ENCODE results near the gene DAP3. TPM values are rescaled to one million over a fixed set of nuclear protein-coding genes. Genes with fewer than 3 reads are reported as not detected.

DAP3 gene
- polyA plus RNA-seq, 2 of the 4 experiments (the other 2 are of a cell fraction), result 96.3 to 171 TPM

- 92% methylated on average over 3 of the region's 3 CpGs for WGBS (ENCODE audit: missing lambda C conversion rate)
- TF ChIP-seq CTCF (IDR thresholded peaks at IDR 0.05) (no peak), ATOH8 (CRISPR knock-in tag; IDR thresholded peaks at IDR 0.05; ENCODE audit: low read depth) (no peak), RCOR1 (IDR thresholded peaks at IDR 0.05; ENCODE audit: low read depth, low read length) (no peak), CHD2 (IDR thresholded peaks at IDR 0.05; ENCODE audit: low read length, partially characterized antibody) (no peak), SMC3 (IDR thresholded peaks at IDR 0.05) (no peak), FOXS1 (CRISPR knock-in tag; IDR thresholded peaks at IDR 0.05) (no peak), CEBPB (IDR thresholded peaks at IDR 0.05) (no peak), SREBF2 (IDR thresholded peaks at IDR 0.05) (no peak), ZFP36 (IDR thresholded peaks at IDR 0.05; ENCODE audit: borderline replicate concordance, partially characterized antibody) (no peak)
- no peaks in the 10 kb centered on the region for H3K9me3 ChIP-seq
- no peak overlapping the region for H3K4me3 ChIP-seq
- ChIA-PET CTCF (interaction anchor here (0.9 to 1.6 kb wide), 2 partner anchors 30 to 48 kb away, joined by 3 read pairs; no protein-coding TSS in a partner anchor), POLR2A (no interaction called here)
- H3K4me2 ChIP-seq, result no peak overlapping the region
- H3K27ac ChIP-seq, result no peak overlapping the region
- no peak for DNase-seq (ENCODE audit: low read depth in 1 of 2, low spot score in 1 of 2)
- FAIRE-seq, result no peak
- no peaks in the 10 kb centered on the region; the same call in 2 of the 3 replicates for H3K4me1 ChIP-seq
- ATAC-seq, result no peak
Observed at GRCh38 chr1:155777582-155777981, 88.7 kb downstream of the DAP3 start.

Other genes starting within 250 kb of the DAP3 start
- gene ASH1L, start 126.3 kb upstream of the DAP3 start, polyA plus RNA-seq (2011; rRNA removed), result 32.8 and 32.9 TPM in 2 replicates
- gene ASH1L, start 126.3 kb upstream of the DAP3 start, polyA plus RNA-seq (2017; fragmentation: RNase III; extraction: RNeasy Plus Mini Kit Qiagen cat#74134 plus additional on column Dnase treatment), result 9.0 to 10.9 TPM (median 10.0 TPM) in 3 replicates
- gene MSTO1, start 78.9 kb upstream of the DAP3 start, polyA plus RNA-seq (2011; rRNA removed), result 28.3 and 35.5 TPM in 2 replicates
- 37.5 to 43.5 TPM (median 43.5 TPM) in 3 replicates for gene MSTO1, start 78.9 kb upstream of the DAP3 start, polyA plus RNA-seq (2017; fragmentation: RNase III; extraction: RNeasy Plus Mini Kit Qiagen cat#74134 plus additional on column Dnase treatment)
- gene YY1AP1, start 317 bp upstream of the DAP3 start, polyA plus RNA-seq (2011; rRNA removed), result 83.5 and 91.5 TPM in 2 replicates
- gene YY1AP1, start 317 bp upstream of the DAP3 start, polyA plus RNA-seq (2017; fragmentation: RNase III; extraction: RNeasy Plus Mini Kit Qiagen cat#74134 plus additional on column Dnase treatment), result 33.5 to 34.2 TPM (median 33.8 TPM) in 3 replicates
- 23.1 and 28.1 TPM in 2 replicates for gene GON4L, start 168.1 kb downstream of the DAP3 start, polyA plus RNA-seq (2011; rRNA removed)
- 15.1 to 15.7 TPM (median 15.3 TPM) in 3 replicates for gene GON4L, start 168.1 kb downstream of the DAP3 start, polyA plus RNA-seq (2017; fragmentation: RNase III; extraction: RNeasy Plus Mini Kit Qiagen cat#74134 plus additional on column Dnase treatment)
- 2.5 and 2.6 TPM in 2 replicates for gene SYT11, start 170.5 kb downstream of the DAP3 start, polyA plus RNA-seq (2011; rRNA removed)
- 1.9 to 3.0 TPM (median 2.8 TPM) in 3 replicates for gene SYT11, start 170.5 kb downstream of the DAP3 start, polyA plus RNA-seq (2017; fragmentation: RNase III; extraction: RNeasy Plus Mini Kit Qiagen cat#74134 plus additional on column Dnase treatment)
- gene RIT1, start 222.3 kb downstream of the DAP3 start, polyA plus RNA-seq (2011; rRNA removed), result 48.1 and 51.9 TPM in 2 replicates
- gene RIT1, start 222.3 kb downstream of the DAP3 start, polyA plus RNA-seq (2017; fragmentation: RNase III; extraction: RNeasy Plus Mini Kit Qiagen cat#74134 plus additional on column Dnase treatment), result 19.2 to 23.6 TPM (median 20.4 TPM) in 3 replicates
- gene KHDC4, start 245.3 kb downstream of the DAP3 start, polyA plus RNA-seq (2011; rRNA removed), result 69.9 and 72.3 TPM in 2 replicates
- 35.7 to 37.9 TPM (median 37.7 TPM) in 3 replicates for gene KHDC4, start 245.3 kb downstream of the DAP3 start, polyA plus RNA-seq (2017; fragmentation: RNase III; extraction: RNeasy Plus Mini Kit Qiagen cat#74134 plus additional on column Dnase treatment)